KG1 (cell line): ENCODE results near the gene MACF1.

ENCODE experiments used
- DNase-seq: peaks from one replicate; lab custom pipeline; 2025; lab: John Stamatoyannopoulos, UW

MACF1 gene

DNA sequence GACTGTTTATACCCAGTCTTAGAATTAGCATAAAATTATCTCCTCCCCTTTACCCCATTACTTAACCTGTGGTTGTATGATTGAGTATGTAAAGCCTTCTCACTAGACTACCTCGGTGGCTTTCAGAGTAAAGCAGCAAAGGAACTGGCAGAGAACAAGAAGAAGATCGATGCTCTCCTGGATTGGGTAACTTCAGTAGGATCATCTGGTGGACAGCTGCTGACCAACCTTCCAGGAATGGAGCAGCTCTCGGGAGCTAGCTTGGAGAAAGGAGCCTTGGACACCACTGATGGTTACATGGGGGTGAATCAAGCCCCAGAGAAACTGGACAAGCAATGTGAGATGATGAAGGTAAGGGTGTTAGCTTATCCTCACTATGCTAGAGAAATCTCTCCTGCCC lies 148.4 kb downstream of the MACF1 start:
- DNase-seq, result no peak

DNA sequence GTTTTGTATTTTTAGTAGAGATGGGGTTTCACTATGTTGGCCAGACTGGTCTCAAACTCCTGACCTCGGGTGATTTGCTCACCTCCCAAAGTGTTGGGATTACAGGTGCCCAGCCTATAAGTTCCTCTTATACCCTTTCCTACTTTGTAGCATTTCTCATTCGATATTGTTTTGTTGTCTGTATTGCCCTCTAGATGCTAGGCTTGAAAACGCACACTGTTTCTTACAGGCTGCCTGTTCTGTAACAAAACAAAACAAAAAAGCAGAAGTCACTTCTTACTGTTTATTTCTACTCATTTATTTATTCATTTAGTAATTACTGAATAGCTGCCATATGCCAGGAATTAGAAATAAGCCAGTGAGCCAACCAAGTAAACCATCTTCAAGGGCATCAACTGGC lies 150.1 kb downstream of the MACF1 start:
- DNase-seq, result no peak

DNA sequence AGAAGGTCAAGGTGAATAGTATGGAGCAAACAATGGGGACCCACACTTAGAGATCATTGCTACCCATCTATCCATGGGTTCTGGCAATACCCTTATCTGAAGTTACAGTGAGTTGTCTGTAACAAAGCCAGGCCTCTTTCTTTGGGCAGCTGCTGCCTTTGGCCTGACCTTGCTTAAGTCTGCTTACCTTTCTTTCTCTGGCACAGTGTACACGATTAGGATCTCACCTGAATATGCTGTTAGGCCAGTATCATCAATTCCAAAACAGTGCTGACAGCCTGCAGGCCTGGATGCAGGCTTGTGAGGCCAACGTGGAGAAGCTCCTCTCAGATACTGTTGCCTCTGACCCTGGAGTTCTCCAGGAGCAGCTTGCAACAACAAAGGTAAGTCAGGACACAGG lies 154.0 kb downstream of the MACF1 start:
- no peak for DNase-seq

DNA sequence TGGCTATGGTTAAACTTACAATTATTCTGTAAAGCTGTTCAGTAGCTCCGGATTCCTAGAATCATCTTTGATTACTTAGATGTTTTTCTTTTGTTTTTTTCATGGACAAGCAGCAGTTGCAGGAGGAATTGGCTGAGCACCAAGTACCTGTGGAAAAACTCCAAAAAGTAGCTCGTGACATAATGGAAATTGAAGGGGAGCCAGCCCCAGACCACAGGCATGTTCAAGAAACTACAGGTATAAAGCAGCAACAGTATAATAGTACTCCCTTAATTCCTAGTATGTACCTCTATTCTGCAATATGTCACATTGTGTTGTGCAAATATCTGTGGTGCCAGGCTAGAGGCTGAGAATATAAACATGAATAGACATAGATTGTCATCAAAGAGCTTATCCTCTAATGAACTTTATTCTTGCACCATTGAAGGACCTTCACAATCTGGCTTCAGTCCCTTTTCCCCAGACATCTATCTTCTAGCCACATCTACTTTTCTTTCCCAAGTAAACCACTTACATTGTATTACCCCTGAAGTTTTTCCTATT lies 154.6 kb downstream of the MACF1 start:
- DNase-seq, result no peak

DNA sequence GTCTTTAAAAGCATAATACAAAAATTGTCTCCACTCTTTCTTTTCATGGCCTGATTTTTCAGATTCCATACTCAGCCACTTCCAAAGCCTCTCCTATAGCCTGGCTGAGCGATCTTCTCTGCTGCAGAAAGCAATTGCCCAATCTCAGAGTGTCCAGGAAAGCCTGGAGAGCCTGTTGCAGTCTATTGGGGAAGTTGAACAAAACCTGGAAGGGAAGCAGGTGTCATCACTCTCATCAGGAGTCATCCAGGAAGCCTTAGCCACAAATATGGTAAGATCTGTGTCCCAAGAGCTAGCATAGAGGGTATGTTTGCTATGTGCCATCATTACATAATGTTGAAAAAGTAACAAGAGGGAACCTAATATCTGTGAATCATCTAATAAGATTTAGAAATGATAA lies 156.2 kb downstream of the MACF1 start:
- no peak for DNase-seq

DNA sequence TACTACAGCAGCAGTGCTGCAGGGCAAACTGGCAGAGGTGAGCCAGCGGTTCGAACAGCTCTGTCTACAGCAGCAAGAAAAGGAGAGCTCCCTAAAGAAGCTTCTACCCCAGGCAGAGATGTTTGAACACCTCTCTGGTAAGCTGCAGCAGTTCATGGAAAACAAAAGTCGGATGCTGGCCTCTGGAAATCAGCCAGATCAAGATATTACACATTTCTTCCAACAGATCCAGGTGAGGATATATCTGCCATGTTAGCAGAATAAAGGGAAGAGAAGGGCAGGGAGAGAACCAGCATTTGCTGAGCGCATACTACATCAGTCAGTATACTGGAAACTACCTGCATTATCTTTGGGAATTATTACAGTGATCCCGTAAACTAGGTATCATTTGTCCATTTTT lies 157.0 kb downstream of the MACF1 start:
- no peak for DNase-seq

DNA sequence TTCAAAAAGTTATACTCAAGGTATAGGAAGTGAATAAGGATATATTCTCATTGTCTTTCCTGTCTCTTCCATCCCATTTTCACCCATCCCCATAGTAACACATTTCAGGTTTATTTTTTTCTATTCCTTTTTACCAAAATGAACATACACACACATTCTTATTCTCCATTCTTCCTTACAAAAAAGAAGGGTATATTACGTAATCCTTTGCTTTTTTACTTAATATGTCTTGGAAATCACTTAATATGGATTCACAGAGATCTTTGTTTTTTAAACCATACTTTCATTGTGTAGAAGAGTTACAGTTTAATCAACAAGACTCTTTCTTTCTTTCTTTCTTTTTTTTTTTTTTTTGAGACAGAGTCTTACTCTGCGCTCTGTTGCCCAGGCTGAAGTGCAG lies 158.8 kb downstream of the MACF1 start:
- no peak for DNase-seq

DNA sequence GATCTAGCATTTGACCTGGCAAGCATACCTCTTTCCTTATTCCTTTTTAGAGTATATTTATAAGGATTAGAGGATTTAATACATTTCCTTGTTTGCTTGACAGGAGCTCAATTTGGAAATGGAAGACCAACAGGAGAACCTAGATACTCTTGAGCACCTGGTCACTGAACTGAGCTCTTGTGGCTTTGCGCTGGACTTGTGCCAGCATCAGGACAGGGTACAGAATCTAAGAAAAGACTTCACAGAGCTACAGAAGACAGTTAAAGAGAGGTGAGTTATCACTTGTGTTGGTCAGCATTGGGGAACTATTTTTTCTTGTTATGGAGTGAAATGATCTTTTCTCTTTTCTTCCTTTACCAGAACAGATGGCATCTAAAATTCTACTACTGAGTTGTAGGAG lies 163.6 kb downstream of the MACF1 start:
- no peak for DNase-seq

DNA sequence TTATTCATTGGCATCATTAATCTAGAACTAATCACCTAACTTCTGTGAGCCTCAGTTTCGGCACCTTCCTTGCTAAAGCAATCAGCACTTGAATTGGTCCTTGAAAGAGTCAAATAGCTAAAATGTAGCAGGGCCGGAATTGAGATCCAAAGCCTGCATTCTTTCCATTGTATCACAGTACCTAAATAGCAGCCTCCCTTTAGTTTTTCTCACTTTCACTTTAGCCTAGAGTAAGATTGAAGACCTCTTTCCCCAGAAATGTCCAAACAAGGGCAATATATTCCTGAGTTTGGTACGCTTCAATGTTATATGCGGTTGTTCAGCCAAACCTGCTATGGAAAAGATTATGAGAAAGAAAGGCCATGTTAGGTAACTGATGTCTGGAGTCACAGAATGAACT lies 165.1 kb downstream of the MACF1 start:
- DNase-seq, result no peak

DNA sequence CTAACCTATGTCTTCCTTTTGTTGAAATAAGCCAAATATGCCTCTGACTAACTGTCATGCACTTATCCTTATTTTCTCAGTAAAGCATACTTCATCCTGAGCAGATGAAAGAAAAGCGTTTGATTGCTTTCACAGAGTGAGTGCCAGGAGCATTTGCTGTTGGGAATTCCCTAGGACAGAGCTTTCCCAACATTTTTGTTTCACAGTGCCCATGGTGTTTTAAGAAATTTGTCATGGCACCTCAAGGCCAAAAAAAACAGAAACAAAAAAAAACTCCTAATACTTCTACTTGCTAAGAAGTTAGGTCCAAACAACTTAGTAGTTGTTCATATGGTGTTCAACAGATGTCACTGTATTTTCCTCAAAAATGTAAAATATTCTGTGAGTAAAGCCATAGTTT lies 166.1 kb downstream of the MACF1 start:
- DNase-seq, result no peak

DNA sequence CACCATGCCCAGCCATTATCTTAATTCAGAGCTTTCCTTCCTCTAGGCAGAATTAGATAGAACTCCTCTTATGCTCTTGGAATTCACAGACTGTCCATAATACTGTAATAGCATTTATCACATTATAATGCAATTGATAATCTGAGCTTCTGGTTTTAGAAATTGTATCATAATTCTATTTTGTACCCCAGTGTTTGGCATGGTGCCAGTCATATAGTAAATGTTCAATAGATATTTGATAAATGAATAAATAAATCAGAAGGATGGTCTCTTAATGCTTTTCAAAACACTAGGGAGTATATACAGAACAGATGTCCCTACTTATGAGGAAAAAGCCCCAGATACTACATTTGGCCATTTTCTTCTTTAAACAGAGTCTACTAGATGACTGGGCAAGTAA lies 167.6 kb downstream of the MACF1 start:
- DNase-seq, result no peak

DNA sequence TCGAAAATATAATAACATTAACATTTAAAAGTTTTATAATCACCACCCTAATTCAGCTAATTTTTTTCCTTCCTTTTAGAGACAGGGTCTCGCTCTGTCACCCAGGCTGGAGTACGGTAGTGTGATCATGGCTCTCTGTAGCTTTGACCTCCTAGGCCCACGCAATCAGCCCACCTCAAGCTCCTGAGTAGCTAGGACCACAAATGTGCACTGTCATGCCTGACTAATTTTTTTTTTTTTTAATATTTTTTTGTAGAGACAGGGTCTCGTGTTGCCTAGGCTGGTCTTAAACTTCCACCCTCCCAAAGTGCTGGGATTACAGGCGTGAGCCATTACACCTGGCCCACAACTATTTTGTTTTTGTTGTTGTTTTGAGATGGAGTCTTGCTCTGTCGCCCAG lies 172.2 kb downstream of the MACF1 start:
- no peak for DNase-seq

DNA sequence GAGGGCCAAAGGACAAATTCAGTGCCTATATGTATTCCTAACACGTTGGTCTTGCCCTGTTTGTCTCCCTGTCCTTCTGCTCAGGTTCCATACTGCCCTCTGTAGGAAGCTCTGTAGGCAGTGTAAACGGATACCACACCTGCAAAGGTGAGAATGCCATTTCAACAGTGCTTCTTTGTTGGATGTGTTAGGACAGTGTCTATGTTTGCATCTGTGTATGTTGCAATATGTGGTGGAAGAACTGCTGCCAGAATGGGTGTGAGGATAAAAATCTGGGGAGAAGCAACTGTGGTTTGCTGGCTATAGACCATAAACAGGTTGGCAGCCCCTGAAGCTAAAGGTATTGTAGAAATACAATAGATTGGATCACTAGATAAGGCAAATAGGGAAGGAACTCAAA lies 173.9 kb downstream of the MACF1 start:
- DNase-seq, result no peak

DNA sequence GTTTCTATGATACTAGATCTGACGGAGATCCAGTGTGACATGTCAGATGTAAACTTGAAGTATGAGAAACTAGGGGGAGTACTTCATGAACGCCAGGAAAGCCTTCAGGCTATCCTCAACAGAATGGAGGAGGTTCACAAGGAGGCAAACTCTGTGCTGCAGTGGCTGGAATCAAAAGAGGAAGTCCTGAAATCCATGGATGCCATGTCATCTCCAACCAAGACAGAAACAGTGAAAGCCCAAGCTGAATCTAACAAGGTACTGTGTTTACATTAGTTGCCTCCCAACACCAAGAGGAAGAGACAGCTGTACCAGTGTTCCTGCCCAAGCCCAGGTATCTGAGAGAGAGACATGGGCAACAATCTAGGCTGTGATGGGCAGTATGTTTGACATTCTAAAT lies 174.7 kb downstream of the MACF1 start:
- DNase-seq, result no peak

DNA sequence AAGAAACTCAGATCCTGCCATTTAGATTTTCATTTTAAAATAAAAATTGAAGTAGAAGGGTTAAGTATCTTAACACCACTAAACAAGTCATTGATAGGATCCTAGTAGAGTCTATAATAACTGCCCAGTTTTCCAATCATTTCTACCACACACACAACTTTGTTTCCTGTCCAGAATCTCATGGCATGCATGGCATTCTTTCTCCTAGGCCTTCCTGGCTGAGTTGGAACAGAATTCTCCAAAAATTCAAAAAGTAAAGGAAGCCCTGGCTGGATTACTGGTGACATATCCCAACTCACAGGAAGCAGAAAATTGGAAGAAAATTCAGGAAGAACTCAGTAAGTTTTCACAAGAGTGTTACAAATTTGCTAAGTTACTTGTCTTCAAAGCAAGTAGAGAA lies 175.5 kb downstream of the MACF1 start:
- DNase-seq, result no peak

DNA sequence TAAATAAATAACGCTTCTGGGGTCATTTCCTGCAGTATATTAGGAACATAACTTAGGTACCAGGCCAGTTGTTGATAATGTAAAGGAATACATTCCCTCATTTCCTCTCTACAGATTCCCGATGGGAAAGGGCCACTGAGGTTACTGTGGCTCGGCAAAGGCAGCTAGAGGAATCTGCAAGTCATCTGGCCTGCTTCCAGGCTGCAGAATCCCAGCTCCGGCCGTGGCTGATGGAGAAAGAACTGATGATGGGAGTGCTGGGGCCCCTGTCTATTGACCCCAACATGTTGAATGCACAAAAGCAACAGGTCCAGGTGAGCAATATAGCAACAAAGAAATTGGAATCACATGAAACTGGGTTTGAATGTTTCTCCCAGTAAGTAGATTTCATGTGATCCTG lies 177.3 kb downstream of the MACF1 start:
- DNase-seq, result no peak

DNA sequence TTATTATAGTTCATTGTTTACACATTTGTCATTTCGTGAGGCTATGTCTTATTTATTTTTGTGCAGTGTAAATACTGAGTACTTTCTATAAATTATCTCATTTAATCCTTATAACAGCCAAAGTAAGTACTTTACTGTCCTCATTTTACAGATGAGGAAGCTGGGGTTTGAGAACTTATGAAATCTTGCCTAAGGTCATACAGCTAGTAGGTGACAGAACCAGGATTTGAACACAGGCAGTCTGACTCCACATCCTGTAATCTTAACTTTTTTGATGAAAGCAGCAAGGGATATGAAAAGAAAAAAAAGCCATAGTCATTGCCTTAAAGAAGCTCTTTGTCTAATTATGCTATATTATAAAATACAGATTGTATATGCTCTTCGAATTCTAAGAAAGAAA lies 179.8 kb downstream of the MACF1 start:
- DNase-seq, result no peak

DNA sequence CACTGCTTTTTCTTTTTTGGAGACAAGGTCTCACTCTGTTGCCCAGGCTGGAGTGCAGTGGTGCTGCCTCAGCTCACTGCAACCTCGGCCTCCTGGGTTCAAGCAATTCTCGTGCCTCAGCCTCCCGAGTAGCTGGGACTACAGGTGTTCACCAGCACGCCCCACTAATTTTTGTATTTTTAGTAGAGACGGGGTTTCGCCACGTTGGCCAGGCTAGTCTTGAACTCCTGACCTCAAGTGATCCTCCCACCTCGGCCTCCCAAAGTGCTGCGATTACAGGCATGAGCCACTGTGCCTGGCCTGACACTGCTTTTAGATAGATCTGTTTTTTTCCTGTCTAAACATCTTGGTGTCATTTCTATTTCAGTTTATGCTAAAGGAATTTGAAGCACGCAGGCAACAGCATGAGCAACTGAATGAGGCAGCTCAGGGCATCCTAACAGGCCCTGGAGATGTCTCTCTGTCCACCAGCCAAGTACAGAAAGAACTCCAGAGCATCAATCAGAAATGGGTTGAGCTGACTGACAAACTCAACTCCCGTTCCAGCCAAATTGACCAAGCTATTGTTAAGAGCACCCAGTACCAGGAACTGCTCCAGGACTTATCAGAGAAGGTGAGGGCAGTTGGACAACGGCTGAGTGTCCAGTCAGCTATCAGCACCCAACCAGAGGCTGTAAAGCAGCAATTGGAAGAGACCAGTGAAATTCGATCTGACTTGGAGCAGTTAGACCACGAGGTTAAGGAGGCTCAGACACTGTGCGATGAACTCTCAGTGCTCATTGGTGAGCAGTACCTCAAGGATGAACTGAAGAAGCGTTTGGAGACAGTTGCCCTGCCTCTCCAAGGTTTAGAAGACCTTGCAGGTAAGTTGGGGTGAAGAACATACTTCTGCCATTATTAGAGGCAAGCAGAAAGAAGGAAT lies 180.8 kb downstream of the MACF1 start:
- no peak for DNase-seq

DNA sequence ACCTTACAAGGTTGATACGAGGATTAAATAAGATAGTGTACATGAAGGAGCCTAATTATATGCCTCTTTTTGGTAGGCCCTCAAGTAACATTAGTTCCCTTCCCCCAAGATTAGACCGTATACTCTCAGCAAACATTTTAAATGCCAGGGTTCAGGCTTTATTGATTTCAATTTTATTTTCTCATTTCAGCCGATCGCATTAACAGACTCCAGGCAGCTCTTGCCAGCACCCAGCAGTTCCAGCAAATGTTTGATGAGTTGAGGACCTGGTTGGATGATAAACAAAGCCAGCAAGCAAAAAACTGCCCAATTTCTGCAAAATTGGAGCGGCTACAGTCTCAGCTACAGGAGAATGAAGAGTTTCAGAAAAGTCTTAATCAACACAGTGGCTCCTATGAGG lies 182.5 kb downstream of the MACF1 start:
- no peak for DNase-seq

DNA sequence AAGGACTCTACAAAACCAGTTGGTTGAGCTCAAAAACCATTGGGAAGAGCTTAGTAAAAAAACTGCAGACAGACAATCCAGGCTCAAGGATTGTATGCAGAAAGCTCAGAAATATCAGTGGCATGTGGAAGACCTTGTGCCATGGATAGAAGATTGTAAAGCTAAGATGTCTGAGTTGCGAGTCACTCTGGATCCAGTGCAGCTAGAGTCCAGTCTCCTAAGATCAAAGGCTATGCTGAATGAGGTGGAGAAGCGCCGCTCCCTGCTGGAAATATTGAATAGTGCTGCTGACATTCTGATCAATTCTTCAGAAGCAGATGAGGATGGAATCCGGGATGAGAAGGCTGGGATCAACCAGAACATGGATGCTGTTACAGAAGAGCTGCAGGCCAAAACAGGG lies 183.0 kb downstream of the MACF1 start:
- DNase-seq, result no peak

DNA sequence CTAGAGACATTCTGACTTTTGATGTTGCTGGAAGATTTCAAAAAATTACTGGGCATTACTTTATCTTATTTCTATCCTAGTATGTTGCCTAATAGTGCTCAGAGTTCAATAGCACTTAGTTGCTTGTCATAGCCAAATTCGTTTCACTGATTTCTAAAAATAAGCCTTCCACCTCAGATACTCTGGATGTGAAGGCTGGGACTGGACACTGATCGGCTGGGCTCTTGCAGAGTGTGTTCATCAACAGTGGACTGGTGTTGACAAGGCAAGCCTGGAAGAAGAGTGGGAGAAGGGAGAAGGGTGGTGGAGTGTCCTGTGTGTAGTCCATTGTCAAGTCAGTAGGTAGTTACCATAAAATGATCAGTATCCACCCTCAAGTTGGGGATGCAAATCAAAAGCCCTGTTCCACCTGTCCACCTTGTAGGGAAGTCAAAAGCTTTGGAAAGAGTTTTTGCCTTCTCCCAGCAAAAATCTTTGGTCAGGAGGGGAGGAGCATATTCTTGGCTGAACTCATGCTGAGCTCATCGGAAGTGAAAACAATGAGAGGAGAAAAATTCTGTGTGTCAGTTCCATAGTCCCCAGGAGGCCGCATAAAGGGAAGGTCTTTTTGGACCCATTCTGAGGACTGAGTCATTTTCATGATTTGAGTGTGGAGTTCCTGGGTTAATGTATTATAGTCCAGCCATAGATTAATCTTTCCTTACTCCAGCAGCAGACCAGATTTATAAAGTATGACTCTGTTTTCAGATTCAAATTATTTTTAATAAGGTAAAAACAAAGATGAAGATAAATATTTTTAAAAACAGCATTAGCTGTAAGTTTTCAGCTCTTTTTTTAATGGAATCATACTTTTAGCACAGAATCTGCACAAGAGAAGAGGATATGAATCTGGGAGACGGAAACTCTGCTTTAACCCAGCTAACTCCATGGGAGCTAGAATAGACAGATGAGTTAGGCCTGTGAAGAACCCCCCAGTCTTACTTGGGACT lies 187.5 kb downstream of the MACF1 start:
- DNase-seq, result no peak

DNA sequence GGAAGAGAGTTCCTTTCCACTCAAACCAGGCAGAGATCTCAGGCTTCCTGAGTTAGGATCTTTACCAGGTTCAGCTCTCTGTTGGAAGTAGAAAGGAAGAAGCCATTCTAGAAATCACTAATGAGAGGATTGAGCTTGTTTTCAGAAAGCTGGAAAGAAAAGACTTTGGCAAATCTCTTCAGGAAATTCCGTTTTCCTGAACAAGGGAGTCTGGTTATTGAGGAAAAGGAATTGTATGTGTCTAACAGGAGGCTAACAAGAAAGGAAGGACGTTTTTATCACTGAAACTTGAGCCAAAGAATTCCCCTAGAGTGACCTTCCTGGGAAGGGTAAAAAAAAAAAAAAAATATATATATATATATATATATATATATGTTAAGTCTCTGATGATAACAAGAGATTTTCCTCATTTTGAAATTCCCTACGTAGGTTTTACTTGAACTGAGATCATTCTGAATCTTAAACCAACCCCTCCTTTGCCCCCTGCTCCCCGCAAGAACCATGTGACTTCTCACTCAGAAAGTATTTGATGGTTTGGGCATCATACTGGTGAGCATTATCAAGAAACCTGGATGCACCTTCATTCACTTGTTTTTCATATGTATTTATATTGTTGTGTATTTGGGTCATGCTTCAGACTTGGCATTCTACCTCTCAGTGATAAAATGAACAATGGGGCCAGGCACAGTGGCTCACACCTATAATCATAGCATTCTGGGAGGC lies 188.5 kb downstream of the MACF1 start:
- no peak for DNase-seq
